H9 (cell line): ENCODE results near the gene ATP11B. TPM values are rescaled to one million over a fixed set of nuclear protein-coding genes. Genes with fewer than 3 reads are reported as not detected.

Experiments
- DNase-seq: peaks from one replicate; pipeline ENCODE4 v3.0.0-alpha.2; 2017
- H2AFZ ChIP-seq: one replicate; pipeline ENCODE4 v1.6.1; 2013; ENCODE audit warnings: mild to moderate bottlenecking, low read length, control low read depth, moderate library complexity
- H2AK5ac ChIP-seq: 2 replicates; pipeline ENCODE4 v1.6.1; 2013; ENCODE audit warnings: low read length, control low read depth, mixed read lengths; ENCODE audit not compliant: insufficient read length
- H2BK120ac ChIP-seq: one replicate; pipeline ENCODE4 v1.6.1; 2013; ENCODE audit warnings: low read depth, mild to moderate bottlenecking, low read length, control low read depth, inconsistent platforms; ENCODE audit not compliant: poor library complexity, severe bottlenecking
- H2BK12ac ChIP-seq: 2 replicates; pipeline ENCODE4 v1.6.1; 2013; ENCODE audit warnings: low read length, control low read depth, mixed read lengths, low read depth; ENCODE audit not compliant: insufficient read length
- H2BK15ac ChIP-seq: 2 replicates; pipeline ENCODE4 v1.6.1; 2013; ENCODE audit warnings: low read depth, low read length, control low read depth
- H2BK20ac ChIP-seq: one replicate; pipeline ENCODE4 v1.6.1; 2013; ENCODE audit warnings: low read depth, mild to moderate bottlenecking, low read length, control low read depth, inconsistent platforms; ENCODE audit not compliant: poor library complexity, severe bottlenecking
- H2BK5ac ChIP-seq: 2 replicates; pipeline ENCODE4 v1.6.1; 2013; ENCODE audit warnings: low read length, control low read depth, mixed read lengths; ENCODE audit not compliant: insufficient read length
- H3K14ac ChIP-seq: 2 replicates; pipeline ENCODE4 v1.6.1; 2013; ENCODE audit warnings: low read length, control low read depth; ENCODE audit not compliant: insufficient read depth
- H3K18ac ChIP-seq: 2 replicates; pipeline ENCODE4 v1.6.1; 2013; ENCODE audit warnings: low read depth, mild to moderate bottlenecking, mixed read lengths, low read length, control low read depth; ENCODE audit not compliant: insufficient read length
- H3K23ac ChIP-seq: 2 replicates; pipeline ENCODE4 v1.6.1; 2013; ENCODE audit warnings: low read length, control low read depth, mixed read lengths, low read depth; ENCODE audit not compliant: insufficient read length
- H3K23me2 ChIP-seq: 2 replicates; pipeline ENCODE4 v1.6.1; 2013; ENCODE audit warnings: low read depth, mild to moderate bottlenecking, mixed read lengths, low read length, control low read depth; ENCODE audit not compliant: insufficient read length, poor library complexity, severe bottlenecking
- H3K27ac ChIP-seq: 2 replicates; pipeline ENCODE4 v1.5.1; 2013; ENCODE audit warnings: low read length, control low read depth, mixed read lengths, low read depth; ENCODE audit not compliant: insufficient read length
- H3K27me3 ChIP-seq: 2 replicates; pipeline ENCODE4 v1.6.1; 2013; ENCODE audit warnings: low read length, control low read depth, inconsistent platforms; ENCODE audit not compliant: insufficient read depth
- H3K4ac ChIP-seq: 2 replicates; pipeline ENCODE4 v1.6.1; 2013; ENCODE audit warnings: low read depth, mild to moderate bottlenecking, control low read depth, inconsistent platforms, low read length, moderate library complexity
- H3K4me1 ChIP-seq: 2 replicates; pipeline ENCODE4 v1.6.1; 2013; ENCODE audit warnings: low read length, control low read depth, inconsistent platforms; ENCODE audit not compliant: insufficient read depth
- H3K4me2 ChIP-seq: 2 replicates; pipeline ENCODE4 v1.6.1; 2013; ENCODE audit warnings: low read length, control low read depth, mixed read lengths; ENCODE audit not compliant: insufficient read length, insufficient read depth
- H3K56ac ChIP-seq: 2 replicates; pipeline ENCODE4 v1.6.1; 2013; ENCODE audit warnings: low read depth, mild to moderate bottlenecking, mixed read lengths, low read length, control low read depth; ENCODE audit not compliant: insufficient read length
- H3K79me1 ChIP-seq: 2 replicates; pipeline ENCODE4 v1.6.1; 2013; ENCODE audit warnings: low read depth, mild to moderate bottlenecking, moderate library complexity, low read length, control low read depth, inconsistent platforms; ENCODE audit not compliant: insufficient read depth, poor library complexity, severe bottlenecking
- H3K79me2 ChIP-seq: 2 replicates; pipeline ENCODE4 v1.6.1; 2013; ENCODE audit warnings: low read length, control low read depth, inconsistent platforms; ENCODE audit not compliant: insufficient read depth
- H3K9ac ChIP-seq: 2 replicates; pipeline ENCODE4 v1.6.1; 2013; ENCODE audit warnings: low read length, control low read depth, mixed read lengths; ENCODE audit not compliant: insufficient read length; ENCODE audit errors: extremely low read depth
- H3K9me3 ChIP-seq: one replicate; pipeline ENCODE4 v1.6.1; 2013; ENCODE audit warnings: low read depth, low read length, inconsistent platforms; ENCODE audit not compliant: control insufficient read depth
- H3T11ph ChIP-seq: one replicate; pipeline ENCODE4 v1.6.1; 2013; ENCODE audit warnings: mild to moderate bottlenecking, low read length, control low read depth, inconsistent platforms
- H4K20me1 ChIP-seq: one replicate; pipeline ENCODE4 v1.6.1; 2013; ENCODE audit not compliant: control insufficient read depth, insufficient read length, insufficient read depth
- H4K5ac ChIP-seq: 2 replicates; pipeline ENCODE4 v1.6.1; 2013; ENCODE audit warnings: low read depth, mild to moderate bottlenecking, mixed read lengths, low read length, control low read depth; ENCODE audit not compliant: insufficient read length
- H4K8ac ChIP-seq: replicated peaks from 2 replicates; pipeline ENCODE4 v1.6.1; 2013; ENCODE audit warnings: low read length, control low read depth, mixed read lengths, low read depth; ENCODE audit not compliant: insufficient read length
- H4K91ac ChIP-seq: 2 replicates; pipeline ENCODE4 v1.6.1; 2013; ENCODE audit warnings: low read depth, mild to moderate bottlenecking, moderate library complexity, mixed read lengths, low read length, control low read depth; ENCODE audit not compliant: insufficient read length
- H3K27ac Mint-ChIP-seq, 3 experiments: 2 replicates in 2 of 3; 3 replicates in 1 of 3; pipeline ENCODE4 v1.8.0; 2020 to 2021; ENCODE audit warnings: mixed read lengths in 3 of 3, mild to moderate bottlenecking in 1 of 3, moderate library complexity in 1 of 3
- H3K27me3 Mint-ChIP-seq: 2 replicates; pipeline ENCODE4 v1.8.0; 2021; ENCODE audit warnings: low read depth, mild to moderate bottlenecking, moderate library complexity, mixed read lengths
- H3K36me3 Mint-ChIP-seq, 3 experiments: 2 replicates in 2 of 3; 3 replicates in 1 of 3; pipeline ENCODE4 v1.8.0; 2020 to 2021; ENCODE audit warnings: low read depth in 3 of 3, mixed read lengths in 3 of 3; ENCODE audit not compliant: insufficient read depth in 1 of 3
- H3K4me1 Mint-ChIP-seq, 2 experiments: 2 replicates each; pipeline ENCODE4 v1.8.0; 2020; ENCODE audit warnings: mixed read lengths in 2 of 2
- H3K4me3 Mint-ChIP-seq, 2 experiments: 2 replicates in 1 of 2; 3 replicates in 1 of 2; pipeline ENCODE4 v1.8.0; 2020 to 2021; ENCODE audit warnings: mild to moderate bottlenecking in 2 of 2, mixed read lengths in 2 of 2, moderate library complexity in 1 of 2
- H3K9me3 Mint-ChIP-seq, 2 experiments: 2 replicates in 1 of 2; 3 replicates in 1 of 2; pipeline ENCODE4 v1.8.0; 2020; ENCODE audit warnings: mild to moderate bottlenecking in 2 of 2, mixed read lengths in 2 of 2, moderate library complexity in 1 of 2
- CTCF ChIP-seq: fragments of 200-600 bp; sonication (generic); conservative IDR thresholded peaks from 3 replicates; pipeline ENCODE4 v1.8.0; 2021; ENCODE audit warnings: antibody characterized with exemption, mild to moderate bottlenecking
- WGBS: extraction: QIAGEN DNeasy Blood & Tissue Kit; methylation state at CpG from one replicate; pipeline ENCODE4 v1.1.7; 2013; ENCODE audit warnings: missing lambda C conversion rate, low lambda C conversion rate, mixed read lengths; ENCODE audit not compliant: insufficient read length; ENCODE audit errors: extremely low coverage; 5-methylcytosine and 5-hydroxymethylcytosine counted together
- total RNA-seq: library from RNA; stranded (reverse); gene quantifications from 2 replicates; pipeline ENCODE4 v1.2.1, GENCODE V29; 2021

The ATP11B gene
- total RNA-seq, 1 experiment from 2014 or later = 30.0 TPM

DNA sequence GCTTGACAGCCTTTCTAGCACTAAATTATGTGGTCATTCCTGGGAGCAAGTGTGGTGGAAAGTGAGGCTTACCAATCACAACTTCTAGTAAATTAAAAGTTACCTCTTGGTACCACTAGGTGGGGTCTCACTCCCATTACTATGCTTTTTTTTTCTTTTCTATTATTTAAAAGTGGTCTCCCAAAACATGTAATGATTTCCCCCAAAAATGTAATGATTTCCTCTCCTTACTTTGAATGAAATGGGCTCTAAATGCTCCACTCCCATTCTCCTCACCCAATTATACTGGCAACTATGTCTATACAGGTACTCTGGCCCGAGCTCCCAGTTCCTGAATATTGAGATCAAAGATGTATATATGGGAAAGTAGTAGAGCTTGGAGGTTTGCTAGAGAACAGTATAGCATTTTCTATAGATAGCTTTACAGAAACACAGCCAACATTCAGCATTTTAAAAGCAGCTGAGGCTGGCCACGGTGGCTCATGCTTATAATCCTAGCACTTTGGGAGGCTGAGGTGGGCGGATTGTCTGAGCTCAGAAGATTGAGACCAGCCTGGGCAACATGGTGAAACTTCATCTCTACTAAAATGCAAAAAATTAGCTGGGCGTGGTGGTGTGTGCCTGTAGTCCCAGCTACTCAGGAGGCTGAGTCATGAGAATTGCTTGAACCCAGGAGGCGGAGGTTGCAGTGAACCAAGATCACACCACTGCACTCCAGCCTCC lies 116.2 kb downstream of the ATP11B start:
- H3K18ac ChIP-seq = no peak overlapping the region
- H2BK12ac ChIP-seq = no peak overlapping the region
- no peaks in the 10 kb centered on the region for H3K27me3 ChIP-seq
- H3K9ac ChIP-seq = no peak overlapping the region
- peaks cover 0 to 5% (median 3%) of the 10 kb centered on the region in 3 experiments; a peak in 1 of 7 replicates for H3K36me3 Mint-ChIP-seq
- no peak overlapping the region for H3K14ac ChIP-seq
- no peak overlapping the region for H3K23ac ChIP-seq
- no peak overlapping the region for H2AFZ ChIP-seq
- no peak overlapping the region for H2BK120ac ChIP-seq
- H3K9me3 Mint-ChIP-seq = no peaks in the 10 kb centered on the region
- no peak overlapping the region for H3K4ac ChIP-seq
- no peaks in the 10 kb centered on the region for H3K9me3 ChIP-seq
- H3T11ph ChIP-seq = no peak overlapping the region
- no peak overlapping the region for H2AK5ac ChIP-seq
- no peak for DNase-seq
- H4K20me1 ChIP-seq = no peaks in the 10 kb centered on the region
- no peaks in the 10 kb centered on the region for H3K79me1 ChIP-seq
- no peak overlapping the region for H4K8ac ChIP-seq
- peak; percentile 78 for TF ChIP-seq CTCF
- no peak overlapping the region for H3K27ac ChIP-seq
- peaks cover 8 to 12% of the 10 kb centered on the region in 2 experiments for H3K4me1 Mint-ChIP-seq
- no peaks in the 10 kb centered on the region for H3K23me2 ChIP-seq
- H4K5ac ChIP-seq = no peak overlapping the region
- H3K4me1 ChIP-seq = no peaks in the 10 kb centered on the region
- no peak overlapping the region for H3K4me2 ChIP-seq
- no peak overlapping the region for H2BK20ac ChIP-seq
- no peaks in the 10 kb centered on the region for H3K27me3 Mint-ChIP-seq
- no peak overlapping the region for H3K27ac Mint-ChIP-seq
- no CpG with 5 or more reads among the region's 5 CpGs for WGBS
- no peak overlapping the region for H2BK15ac ChIP-seq
- no peak overlapping the region for H2BK5ac ChIP-seq
- no peak overlapping the region for H3K56ac ChIP-seq
- no peaks in the 10 kb centered on the region for H3K79me2 ChIP-seq
- H4K91ac ChIP-seq = no peak overlapping the region
- H3K4me3 Mint-ChIP-seq = no peak overlapping the region
